GM21390 (cell line): ENCODE results near the gene DES.

ENCODE experiments used
- ATAC-seq: cut with Tn5 transposase; IDR thresholded peaks from one replicate; pipeline ENCODE4 v1.9.1; 2021; ENCODE audit not compliant: unreplicated experiment

Gene DES

DNA sequence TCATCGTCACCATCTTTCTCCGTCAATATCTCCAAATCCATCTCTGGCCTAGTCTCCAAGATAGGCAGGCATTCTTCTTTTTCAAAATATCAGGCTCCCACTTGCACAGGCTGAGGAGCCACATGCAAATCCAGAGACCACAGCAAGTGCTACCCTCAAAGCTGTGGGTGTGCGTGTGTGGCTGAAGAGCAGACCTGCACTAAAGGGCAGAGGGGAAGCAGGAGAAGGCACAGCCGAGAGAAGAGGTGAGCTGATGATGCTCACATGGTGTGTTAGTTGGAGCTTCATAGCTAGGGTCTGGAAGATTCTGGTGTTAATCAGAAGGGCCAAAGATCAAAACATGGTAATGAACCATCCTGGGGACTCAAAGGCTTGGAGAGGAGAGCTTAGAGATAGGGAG lies 20.3 kb downstream of the DES start:
- ATAC-seq, result no peak

DNA sequence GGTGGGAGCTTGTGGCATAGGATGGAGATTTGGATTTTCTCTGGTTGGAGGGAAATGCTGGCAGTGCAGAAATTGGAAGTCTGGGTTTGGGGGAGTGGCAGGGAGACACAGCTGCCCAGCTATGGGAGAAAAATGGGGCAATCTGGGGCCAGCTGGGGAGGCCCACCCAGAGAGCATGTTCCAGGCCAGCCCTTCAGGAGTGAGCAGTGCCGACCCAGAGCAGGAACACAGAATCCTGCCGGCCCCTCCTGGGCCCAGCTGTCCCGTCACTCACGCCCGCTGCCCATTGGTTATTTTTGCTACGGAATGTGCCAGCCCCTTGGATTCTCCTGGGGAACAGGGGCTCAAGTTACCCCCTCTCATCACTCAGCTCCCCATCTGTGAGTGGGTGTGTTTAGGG lies 21.3 kb downstream of the DES start:
- ATAC-seq, result no peak

- no peak for ATAC-seq
These were observed 22.4 kb downstream of the DES start for GRCh38 chr2:219440388-219441256.

- ATAC-seq, result no peak
These were observed 23.5 kb downstream of the DES start for GRCh38 chr2:219441451-219442255.

GRCh38 chr2:219442256-219443015 lies 24.3 kb downstream of the DES start:
- ATAC-seq, result no peak

DNA sequence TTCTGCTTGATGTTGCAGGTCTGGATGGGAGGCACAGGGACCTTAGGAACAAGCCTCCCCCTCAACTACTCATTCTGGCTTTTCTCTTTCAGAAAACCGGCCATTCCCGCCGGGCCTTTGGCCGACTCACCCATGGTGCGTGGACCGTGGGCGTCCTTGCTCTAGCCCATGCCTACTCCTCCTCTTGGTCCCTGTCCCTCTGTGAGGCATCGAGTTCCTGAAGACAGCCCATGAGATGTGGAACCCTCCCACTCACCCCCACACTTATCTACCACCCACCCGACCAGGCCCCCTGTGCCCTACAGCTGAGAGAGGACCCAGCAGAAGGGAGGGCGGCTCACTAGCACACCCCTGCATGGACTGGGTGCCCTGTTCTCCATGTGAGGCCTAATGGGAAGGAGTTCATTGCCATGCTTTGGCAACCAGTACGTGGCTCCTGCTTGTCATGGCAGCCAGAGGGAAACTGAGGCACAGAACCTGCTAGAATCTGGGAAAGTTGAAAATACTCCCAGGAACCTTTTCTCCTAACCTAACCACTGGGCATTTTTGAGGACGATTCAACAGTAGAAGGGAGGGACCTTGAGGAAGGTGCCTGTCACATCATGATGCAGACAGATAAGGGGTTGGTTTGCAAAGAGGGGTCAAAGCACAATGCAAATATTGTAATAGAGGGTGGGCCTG lies 25.0 kb downstream of the DES start:
- no peak for ATAC-seq

DNA sequence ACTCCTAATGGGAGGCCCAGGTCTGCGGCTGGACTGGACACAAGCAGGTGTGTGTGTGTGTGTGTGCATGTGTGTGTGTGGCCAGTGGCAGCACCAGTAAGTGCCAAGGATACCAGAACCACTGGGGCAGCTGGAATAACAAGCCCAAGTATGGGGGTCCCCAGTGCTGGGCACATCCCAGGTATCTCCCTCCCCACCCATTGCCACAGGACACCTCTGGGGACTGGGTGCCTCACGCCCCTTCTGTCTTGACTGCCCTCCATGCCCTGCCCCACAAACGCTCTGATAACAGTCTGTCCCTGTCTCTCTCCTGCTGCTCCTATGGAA lies 25.5 kb downstream of the DES start:
- no peak for ATAC-seq

- no peak for ATAC-seq
These were observed 26.5 kb downstream of the DES start for GRCh38 chr2:219444566-219445091.

- ATAC-seq, result no peak
These were observed 27.1 kb downstream of the DES start for GRCh38 chr2:219445220-219445640.

GRCh38 chr2:219446101-219446504 lies 27.9 kb downstream of the DES start:
- no peak for ATAC-seq

DNA sequence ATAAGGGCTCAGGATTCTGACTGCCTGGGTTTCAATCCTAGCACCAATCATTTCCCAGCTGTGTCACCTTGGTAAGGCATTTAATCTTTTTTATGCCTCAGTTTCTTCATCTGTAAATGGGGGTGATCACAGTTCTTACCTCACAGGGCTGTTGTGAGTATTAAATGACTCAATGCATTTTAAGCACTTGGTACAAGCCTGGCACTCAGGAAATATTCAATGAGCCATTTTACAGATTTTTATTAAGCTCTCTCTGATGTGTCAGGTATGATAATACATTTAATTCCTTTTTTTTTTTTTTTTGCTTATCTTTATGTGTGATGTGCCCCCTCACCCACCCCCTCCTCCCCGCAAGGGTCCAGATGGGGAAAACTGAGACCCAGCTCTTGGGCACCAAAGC lies 28.5 kb downstream of the DES start:
- no peak for ATAC-seq

GRCh38 chr2:219447242-219448098 lies 29.3 kb downstream of the DES start:
- ATAC-seq, result no peak

DNA sequence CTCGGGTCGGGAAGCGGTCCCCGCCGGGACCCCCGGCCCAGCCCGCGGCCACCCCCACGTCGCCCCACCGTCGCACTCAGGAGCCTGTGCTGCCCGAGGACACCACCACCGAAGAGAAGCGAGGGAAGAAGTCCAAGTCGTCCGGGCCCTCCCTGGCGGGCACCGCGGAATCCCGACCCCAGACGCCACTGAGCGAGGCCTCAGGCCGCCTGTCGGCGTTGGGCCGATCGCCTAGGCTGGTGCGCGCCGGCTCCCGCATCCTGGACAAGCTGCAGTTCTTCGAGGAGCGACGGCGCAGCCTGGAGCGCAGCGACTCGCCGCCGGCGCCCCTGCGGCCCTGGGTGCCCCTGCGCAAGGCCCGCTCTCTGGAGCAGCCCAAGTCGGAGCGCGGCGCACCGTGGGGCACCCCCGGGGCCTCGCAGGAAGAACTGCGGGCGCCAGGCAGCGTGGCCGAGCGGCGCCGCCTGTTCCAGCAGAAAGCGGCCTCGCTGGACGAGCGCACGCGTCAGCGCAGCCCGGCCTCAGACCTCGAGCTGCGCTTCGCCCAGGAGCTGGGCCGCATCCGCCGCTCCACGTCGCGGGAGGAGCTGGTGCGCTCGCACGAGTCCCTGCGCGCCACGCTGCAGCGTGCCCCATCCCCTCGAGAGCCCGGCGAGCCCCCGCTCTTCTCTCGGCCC lies 30.1 kb downstream of the DES start:
- ATAC-seq, result no peak

- no peak for ATAC-seq
These were observed 30.7 kb downstream of the DES start for GRCh38 chr2:219448776-219449341.

DNA sequence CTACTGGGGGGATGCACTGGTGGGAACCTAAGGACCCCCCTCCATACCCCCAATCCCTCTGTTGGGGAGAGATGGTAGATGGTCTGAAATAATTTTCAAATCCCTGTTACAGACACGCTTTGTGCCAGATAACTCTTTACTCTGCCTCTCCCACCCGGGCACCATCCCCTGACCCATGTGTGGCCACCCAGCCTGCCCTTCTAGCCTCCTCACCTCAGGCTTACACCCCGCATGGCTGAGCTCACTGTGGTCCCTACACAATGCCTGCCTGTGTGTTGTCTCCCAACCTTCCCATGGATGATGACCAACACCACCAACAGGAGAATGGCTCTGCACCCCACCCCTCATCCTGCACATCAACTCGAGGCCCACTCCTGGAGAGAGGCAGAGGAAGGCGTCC lies 31.4 kb downstream of the DES start:
- no peak for ATAC-seq

DNA sequence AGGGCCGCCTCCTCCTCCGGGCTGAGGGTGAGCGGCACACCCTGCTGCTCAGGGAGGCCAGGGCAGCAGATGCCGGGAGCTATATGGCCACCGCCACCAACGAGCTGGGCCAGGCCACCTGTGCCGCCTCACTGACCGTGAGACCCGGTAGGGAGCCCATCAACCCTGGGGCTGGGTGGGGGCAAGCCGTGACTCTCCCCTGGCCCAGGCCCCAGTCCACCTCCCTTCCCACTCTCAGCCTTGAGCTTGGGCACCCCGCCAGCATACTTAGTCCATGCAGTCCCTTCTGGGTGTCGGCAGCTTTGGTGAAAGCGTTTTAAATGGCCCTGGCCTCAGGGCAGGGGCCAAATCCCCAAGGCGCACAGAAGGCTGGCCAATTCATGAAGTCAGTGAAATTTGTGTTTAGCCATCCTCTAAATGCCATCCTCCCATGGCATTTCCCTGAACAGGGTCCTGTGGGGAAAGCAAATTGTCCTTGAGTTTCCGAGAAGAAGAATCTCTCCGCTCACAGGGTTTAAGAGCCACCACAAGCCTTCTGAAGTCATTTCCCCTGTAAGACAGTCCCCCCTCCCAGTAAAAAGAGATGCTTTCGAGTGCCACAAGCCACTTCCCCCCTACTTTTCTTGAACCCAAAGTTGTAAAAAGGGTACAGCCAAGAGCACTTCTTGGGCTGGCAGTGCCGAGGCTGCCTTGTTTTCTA lies 33.6 kb downstream of the DES start:
- ATAC-seq, result no peak

DNA sequence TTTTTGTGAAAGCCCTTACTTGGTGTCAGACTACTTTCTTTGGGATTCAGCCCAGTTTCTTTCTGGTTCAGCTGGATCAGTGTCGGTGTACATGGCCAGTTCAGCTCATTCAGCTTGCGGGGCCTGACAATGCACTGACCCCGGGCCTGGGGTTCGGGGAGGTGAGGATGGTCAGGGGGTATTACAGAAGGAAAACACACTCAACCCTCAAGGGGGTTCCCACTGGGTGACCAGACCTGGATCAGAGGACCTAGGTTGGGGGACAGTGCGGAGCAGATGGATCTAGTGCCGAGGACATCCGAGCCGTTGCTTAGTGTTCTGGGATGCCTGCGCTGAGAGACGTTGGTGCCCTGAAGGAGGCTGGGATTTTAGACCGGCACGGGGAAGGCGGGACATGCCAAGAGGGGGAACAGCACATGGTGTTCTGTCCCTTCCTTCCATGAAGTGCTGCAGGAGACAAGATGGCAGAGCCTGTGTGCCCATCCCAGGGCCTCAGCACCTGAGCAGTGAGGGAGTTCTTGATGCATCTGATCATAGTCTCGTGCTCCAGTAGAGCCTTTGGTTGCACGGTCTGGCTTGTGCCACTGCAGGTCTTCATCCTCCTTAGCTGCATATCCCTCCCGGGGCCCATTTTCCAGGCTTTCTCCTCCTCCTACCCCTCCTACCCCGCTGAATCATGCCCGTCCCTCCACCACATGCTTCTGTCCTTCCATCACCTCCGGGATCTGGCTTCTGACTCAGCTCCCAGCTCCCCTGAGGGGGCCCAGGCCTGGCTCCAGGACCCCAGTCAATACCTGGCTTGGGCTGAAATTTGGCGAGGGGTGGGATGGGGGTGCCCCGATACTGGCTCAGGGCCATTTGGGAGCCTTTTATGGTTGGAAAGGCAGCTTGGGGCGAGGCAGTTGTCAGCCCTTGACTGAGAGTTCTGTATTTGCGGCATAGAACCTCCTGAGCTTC lies 34.5 kb downstream of the DES start:
- no peak for ATAC-seq
